ENCODE measurements around the gene TMEM92.

TMEM92 gene

GRCh38 chr17:50279639-50280038 lies 5.4 kb downstream of the TMEM92 start:
- no peak for TF ChIP-seq CTCF (IDR thresholded peaks at IDR 0.05; ENCODE audit: borderline replicate concordance, control extremely low read depth, extremely low read depth, insufficient read depth, missing control alignments)
- in situ Hi-C loops (cut with MboI; ENCODE audit: low sequenced_read_pairs, unreplicated experiment) = no loop called here

GRCh38 chr17:50280068-50280467 lies 5.8 kb downstream of the TMEM92 start:
- no peak for TF ChIP-seq CTCF (IDR thresholded peaks at IDR 0.05; ENCODE audit: borderline replicate concordance, control extremely low read depth, extremely low read depth, insufficient read depth, missing control alignments)
- no peak for DNase-seq (ENCODE audit: low spot score)
- in situ Hi-C loops (cut with MboI; ENCODE audit: low sequenced_read_pairs, unreplicated experiment) = no loop called here

More at GRCh38 chr17:50279639-50280038, 5.4 kb downstream of the TMEM92 start:
- no peak for DNase-seq (ENCODE audit: low spot score)

- no peak for DNase-seq (ENCODE audit: low spot score)
- in situ Hi-C loops (cut with MboI; ENCODE audit: low sequenced_read_pairs, unreplicated experiment) = no loop called here
- no peak for TF ChIP-seq CTCF (IDR thresholded peaks at IDR 0.05; ENCODE audit: borderline replicate concordance, control extremely low read depth, extremely low read depth, insufficient read depth, missing control alignments)
Measured at GRCh38 chr17:50280801-50281441, 6.7 kb downstream of the TMEM92 start.

GRCh38 chr17:50281739-50282401 lies 7.6 kb downstream of the TMEM92 start:
- no peak for TF ChIP-seq CTCF (IDR thresholded peaks at IDR 0.05; ENCODE audit: borderline replicate concordance, control extremely low read depth, extremely low read depth, insufficient read depth, missing control alignments)
- in situ Hi-C loops (cut with MboI; ENCODE audit: low sequenced_read_pairs, unreplicated experiment) = no loop called here
- DNase-seq (ENCODE audit: low spot score) = no peak

GRCh38 chr17:50283246-50283645 lies 9.0 kb downstream of the TMEM92 start:
- no peak for TF ChIP-seq CTCF (IDR thresholded peaks at IDR 0.05; ENCODE audit: borderline replicate concordance, control extremely low read depth, extremely low read depth, insufficient read depth, missing control alignments)
- in situ Hi-C loops (cut with MboI; ENCODE audit: low sequenced_read_pairs, unreplicated experiment) = no loop called here
- peak; percentile 61 for DNase-seq (ENCODE audit: low spot score)

- no peak for DNase-seq (ENCODE audit: low spot score)
- TF ChIP-seq CTCF (IDR thresholded peaks at IDR 0.05; ENCODE audit: borderline replicate concordance, control extremely low read depth, extremely low read depth, insufficient read depth, missing control alignments) = no peak
- in situ Hi-C loops (cut with MboI; ENCODE audit: low sequenced_read_pairs, unreplicated experiment) = no loop called here
Measured at GRCh38 chr17:50283714-50284113, 9.4 kb downstream of the TMEM92 start.
